NK-92 (cell line): ENCODE measurements around the gene NOP56.

Experiments used
- DNase-seq: peaks from one replicate; lab custom pipeline; 2025; ENCODE audit not compliant: unreplicated experiment; lab: John Stamatoyannopoulos, UW

Gene NOP56

DNA sequence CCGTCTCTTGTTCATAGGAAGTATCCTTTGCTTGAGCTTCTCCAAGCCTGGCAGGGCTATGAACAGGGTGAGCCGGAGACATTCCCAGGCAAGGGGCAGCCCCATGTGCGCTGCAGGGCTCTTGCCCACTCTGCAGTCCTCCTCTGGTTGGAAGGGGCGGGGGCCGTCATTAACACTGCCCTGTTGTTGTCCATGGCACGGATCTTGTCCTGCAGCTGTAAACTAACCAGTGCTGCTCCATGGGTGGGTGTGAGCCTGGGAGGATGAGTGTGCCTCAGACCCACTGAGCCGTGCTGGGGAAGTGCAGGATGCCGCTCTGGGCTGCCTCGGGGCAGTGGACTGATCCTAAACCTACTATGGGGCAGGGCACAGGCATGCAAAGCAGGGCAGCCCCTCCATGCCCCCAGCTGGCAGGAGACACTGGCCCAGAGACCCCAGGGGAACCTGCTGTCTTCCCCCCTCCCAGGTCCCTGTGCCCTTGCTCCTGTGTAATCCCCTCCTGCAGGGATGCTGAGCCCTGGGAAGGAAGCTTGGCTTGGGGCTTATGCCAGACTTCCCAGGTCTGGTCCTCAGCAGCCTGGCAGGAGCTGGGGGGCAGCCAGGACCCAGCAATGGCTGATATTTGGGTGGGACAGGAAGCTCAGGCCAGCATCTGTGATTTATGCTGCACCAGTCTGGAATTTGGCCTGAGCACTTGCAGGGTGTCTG is 48.6 kb downstream of the NOP56 start:
- DNase-seq, result no peak

- DNase-seq, result no peak
Observed at GRCh38 chr20:2701671-2702081, 49.2 kb downstream of the NOP56 start.

DNA sequence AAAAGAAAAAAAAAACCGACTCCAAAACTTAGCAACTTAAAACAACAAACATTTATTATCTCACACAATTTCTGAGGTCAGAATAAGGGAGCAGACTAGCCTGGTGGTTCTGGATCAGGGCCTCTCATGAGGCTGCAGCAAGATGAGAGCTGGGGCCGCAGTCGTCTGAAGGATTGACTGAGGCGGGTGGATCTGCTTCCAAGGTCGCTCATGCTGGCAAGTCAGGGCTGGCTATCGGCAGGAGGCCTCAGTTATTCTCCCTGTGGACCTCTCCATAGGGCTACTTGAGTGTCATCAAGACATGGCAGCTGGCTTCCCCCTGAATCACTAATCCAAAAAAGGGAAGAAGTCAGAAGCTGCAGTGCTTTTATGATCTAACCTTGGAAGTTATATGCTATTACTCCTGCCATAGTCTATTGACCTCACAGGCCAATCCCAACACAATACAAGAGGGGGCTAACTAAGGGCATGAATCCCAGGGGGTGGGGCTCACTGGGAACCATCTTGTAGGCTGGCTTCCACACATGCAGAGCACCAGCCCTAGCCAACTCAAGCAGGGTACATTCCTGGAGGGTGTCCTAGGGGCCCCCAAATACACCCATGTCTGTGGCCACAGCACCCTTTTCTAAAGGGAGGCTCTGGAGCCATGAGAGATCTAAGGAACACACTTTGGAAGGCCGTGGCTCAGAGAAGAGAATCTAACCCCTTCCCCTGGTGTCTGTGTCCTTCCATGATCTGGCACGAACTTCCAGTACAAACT is 51.5 kb downstream of the NOP56 start:
- DNase-seq, result no peak

DNA sequence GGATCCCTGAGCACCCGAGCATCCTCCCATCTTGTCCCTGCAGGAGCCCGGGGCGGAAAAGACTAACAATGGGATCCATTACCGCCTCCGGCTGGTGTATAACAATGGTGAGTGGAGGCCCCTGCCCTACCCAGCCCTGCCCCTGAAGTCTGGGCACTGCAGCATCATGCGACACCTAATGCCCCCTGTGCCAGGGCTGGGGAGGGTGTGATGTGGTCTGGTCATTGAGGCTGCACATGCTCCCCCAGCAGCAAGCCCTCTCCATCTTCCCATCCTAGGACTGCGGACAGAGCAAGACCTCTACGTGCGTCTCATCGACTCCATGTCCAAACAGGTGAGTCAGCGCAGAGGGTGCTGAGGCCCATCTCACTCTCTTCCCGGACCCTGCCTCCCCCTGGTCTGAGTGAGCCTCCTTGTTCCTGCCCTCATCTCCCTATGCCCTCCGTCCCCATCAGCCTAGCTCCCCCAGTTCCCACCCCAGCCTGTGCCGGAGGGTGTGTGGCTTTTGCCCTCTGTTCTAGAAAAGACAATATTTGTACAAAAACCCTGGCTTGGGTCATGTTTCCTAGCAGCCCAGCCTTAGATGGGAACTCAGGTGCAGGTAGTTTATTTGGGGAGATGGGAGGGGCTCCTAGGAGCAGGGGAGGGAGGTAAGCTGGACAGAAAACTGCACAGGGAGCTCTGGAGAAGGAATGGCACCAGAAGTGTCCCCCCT is 53.7 kb downstream of the NOP56 start:
- no peak for DNase-seq

GRCh38 chr20:2706688-2707352 is 54.4 kb downstream of the NOP56 start:
- no peak for DNase-seq

DNA sequence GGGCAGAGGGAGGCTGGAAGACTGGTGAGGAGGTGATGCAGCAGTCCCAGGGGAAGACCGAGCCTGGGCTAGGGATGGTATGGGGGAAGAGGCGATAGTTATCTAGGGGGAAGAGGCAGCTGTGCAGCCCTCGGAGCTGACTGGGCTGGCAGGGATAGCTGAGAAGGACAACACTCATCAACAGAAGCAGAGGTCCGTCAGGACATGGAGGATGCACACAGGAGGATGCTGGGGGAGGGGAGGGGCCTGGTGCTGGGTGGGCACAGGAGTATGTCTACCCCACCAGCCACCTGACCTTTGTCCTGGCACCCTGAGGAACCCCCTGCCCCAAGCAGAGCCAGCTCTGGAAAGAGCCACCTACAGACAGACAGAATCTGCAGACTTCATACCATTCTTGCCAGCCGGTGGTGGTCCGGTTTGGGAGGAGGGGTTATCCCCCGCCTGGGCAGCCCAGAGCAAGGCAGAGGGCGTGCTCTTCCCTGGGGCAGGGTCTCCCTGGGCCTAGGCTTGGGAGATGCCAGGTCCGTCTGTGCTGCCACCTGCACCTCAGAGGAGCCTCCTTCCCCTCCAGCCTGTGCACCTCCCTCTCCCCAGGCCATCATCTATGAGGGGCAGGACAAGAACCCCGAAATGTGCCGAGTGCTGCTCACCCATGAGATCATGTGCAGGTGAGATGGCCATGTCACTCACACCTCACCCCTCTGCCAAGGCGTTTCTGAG is 55.1 kb downstream of the NOP56 start:
- no peak for DNase-seq
